Right lobe of liver (tissue), 6 donors: Measurements from ENCODE around the gene CST3. TPM values are rescaled to one million over a fixed set of nuclear protein-coding genes. Genes with fewer than 3 reads are reported as not detected.

Experiments
- ATAC-seq, 4 donors: fragments of 200-7000 bp; cut with Tn5 transposase; one replicate each; pipeline ENCODE4 v1.9.1; 2020; ENCODE audit warnings: mild to moderate bottlenecking in 4 of 4, moderate library complexity in 4 of 4
- DNase-seq, 3 donors: peaks; one replicate each; pipeline ENCODE4 v3.0.0-alpha.2; 2020
- H3K27ac ChIP-seq, 3 donors: fragments of 200-600 bp; one replicate each; pipeline ENCODE4 v1.8.0; 2022
- H3K27me3 ChIP-seq, 2 donors: fragments of 200-600 bp; one replicate each; pipeline ENCODE4 v1.8.0; 2022
- H3K36me3 ChIP-seq, 4 donors: fragments of 200-600 bp; sonication (generic) in 1 of 4; one replicate each; pipeline versions ENCODE4 v1.5.1 to v1.8.0; 2017 to 2022; ENCODE audit warnings: control low read depth in 1 of 4
- H3K4me1 ChIP-seq, 4 donors: fragments of 200-600 bp; sonication (generic) in 1 of 4; one replicate each; pipeline versions ENCODE4 v1.5.1 to v1.8.0; 2017 to 2022; ENCODE audit warnings: control low read depth in 1 of 4
- H3K4me3 ChIP-seq, 3 donors: fragments of 200-600 bp; one replicate each; pipeline ENCODE4 v1.8.0; 2022
- H3K9me3 ChIP-seq, 4 donors: fragments of 200-600 bp; sonication (generic) in 1 of 4; one replicate each; pipeline versions ENCODE4 v1.5.1 to v1.8.0; 2017 to 2022; ENCODE audit warnings: control low read depth in 1 of 4
- POLR2A ChIP-seq: fragments of 450-650 bp; IDR thresholded peaks from one replicate; pipeline ENCODE4 v1.6.1; 2017; ENCODE audit warnings: antibody characterized with exemption, mild to moderate bottlenecking
- WGBS: methylation state at CpG from one replicate; pipeline ENCODE4 v1.1.6; 2018; ENCODE audit warnings: low coverage, low lambda C conversion rate; ENCODE audit not compliant: insufficient coverage; ENCODE audit errors: missing lambda C conversion rate; 5-methylcytosine and 5-hydroxymethylcytosine counted together
- intact Hi-C, 2 donors: fragments of 100-400 bp; cut with DNase I; formaldehyde crosslinking; loops; one replicate each; pipeline versions ENCODE4 v1.11.2 to v1.14.1; 2022
- total RNA-seq, 6 experiments: library from RNA; depleted of rRNA in 2 of 6; stranded (reverse); fragments of >200 nt in 2 of 6; fragmentation: NEBNext Ultra II Directional in 3 of 6; extraction: Animal tissue kit (Norgen Biotek cat#: 25700) in 3 of 6; gene quantifications; one replicate each; pipeline versions ENCODE4 v1.1.0 to v1.2.4, GENCODE V29; 2016 to 2023
- TF ChIP-seq, protein P1 (sequence below), 4 donors: fragments of 200-600 bp in 3 of 4; fragments of 450-650 bp in 1 of 4; IDR thresholded peaks; one replicate each; pipeline versions ENCODE4 v1.5.1 to v1.8.0; 2016 to 2022; ENCODE audit warnings: antibody characterized with exemption in 4 of 4, mild to moderate bottlenecking in 2 of 4
- donor health status: DM: no; HTN: yes; CAD: no.
- donor health status: DM: no; HTN: no; CAD: no.
- donor health status: DM: no; HTN: no; CAD: no.
- donor health status: DM: no; HTN: yes; CAD: no.
- donor health status: DM: no; HTN: yes; CAD: no.

Gene CST3
- total RNA-seq, 6 experiments from 2014 or later: 504 to 1,394 (median 638) TPM

DNA sequence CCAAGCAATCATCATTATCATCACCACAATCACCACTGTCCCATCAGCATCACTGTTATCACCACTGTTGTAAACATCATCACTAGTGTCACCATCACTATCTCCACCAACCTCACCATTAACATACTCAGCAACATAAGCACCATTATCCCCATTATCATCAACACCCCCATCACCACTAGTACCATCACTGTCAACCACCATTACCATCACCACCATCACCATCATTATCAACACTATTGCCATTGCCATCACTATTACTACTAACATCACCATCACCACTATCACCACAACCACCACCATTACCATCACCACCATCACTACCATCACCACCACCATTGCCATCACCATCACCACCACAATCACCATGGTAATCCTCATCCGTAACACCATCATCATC, 31.6 kb upstream of the CST3 start:
- intact Hi-C loops: no loop called here
- no peak for DNase-seq
- ATAC-seq: no peak
- no peak overlapping the region for H3K4me3 ChIP-seq
- H3K27ac ChIP-seq: no peak overlapping the region
- H3K36me3 ChIP-seq: no peaks in the 10 kb centered on the region
- no peaks in the 10 kb centered on the region for H3K4me1 ChIP-seq
- no peaks in the 10 kb centered on the region for H3K9me3 ChIP-seq
- 71% methylated on average over 1 of the region's 1 CpG for WGBS
- H3K27me3 ChIP-seq: no peaks in the 10 kb centered on the region
- no peak for TF ChIP-seq POLR2A
- TF ChIP-seq, protein P1, sequence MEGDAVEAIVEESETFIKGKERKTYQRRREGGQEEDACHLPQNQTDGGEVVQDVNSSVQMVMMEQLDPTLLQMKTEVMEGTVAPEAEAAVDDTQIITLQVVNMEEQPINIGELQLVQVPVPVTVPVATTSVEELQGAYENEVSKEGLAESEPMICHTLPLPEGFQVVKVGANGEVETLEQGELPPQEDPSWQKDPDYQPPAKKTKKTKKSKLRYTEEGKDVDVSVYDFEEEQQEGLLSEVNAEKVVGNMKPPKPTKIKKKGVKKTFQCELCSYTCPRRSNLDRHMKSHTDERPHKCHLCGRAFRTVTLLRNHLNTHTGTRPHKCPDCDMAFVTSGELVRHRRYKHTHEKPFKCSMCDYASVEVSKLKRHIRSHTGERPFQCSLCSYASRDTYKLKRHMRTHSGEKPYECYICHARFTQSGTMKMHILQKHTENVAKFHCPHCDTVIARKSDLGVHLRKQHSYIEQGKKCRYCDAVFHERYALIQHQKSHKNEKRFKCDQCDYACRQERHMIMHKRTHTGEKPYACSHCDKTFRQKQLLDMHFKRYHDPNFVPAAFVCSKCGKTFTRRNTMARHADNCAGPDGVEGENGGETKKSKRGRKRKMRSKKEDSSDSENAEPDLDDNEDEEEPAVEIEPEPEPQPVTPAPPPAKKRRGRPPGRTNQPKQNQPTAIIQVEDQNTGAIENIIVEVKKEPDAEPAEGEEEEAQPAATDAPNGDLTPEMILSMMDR (IDR thresholded peaks at IDR 0.05): no peak

DNA sequence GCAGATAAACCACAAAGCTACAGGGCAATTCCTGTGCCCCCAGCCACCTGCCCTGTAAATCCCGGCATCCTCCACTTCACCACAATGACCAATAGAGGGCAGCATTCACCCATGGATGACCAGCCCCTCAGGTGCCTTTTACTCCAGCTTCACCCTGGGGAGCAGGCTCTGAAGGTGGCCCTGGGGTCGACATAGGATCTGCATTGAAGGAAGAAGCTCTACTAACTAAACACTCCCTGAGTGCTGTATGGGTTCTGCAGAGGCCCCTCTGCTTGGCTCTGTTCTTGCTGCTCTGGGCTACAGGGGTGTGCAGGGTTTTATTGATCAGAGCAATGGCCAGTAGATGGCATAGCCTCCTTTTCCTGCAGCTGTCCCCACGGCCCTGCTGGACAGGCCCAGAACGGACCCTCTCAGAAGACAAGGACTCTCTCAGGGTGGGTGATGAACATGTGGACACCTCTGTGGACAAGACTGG, 30.8 kb upstream of the CST3 start:
- TF ChIP-seq, protein P1 (IDR thresholded peaks at IDR 0.05): peak; percentile 60 to 89 (median 81)
- no peak for TF ChIP-seq POLR2A
- H3K9me3 ChIP-seq: no peaks in the 10 kb centered on the region
- H3K27me3 ChIP-seq: no peaks in the 10 kb centered on the region
- no peak overlapping the region for H3K4me3 ChIP-seq
- WGBS: 0% methylated on average over 3 of the region's 4 CpGs
- H3K4me1 ChIP-seq: no peaks in the 10 kb centered on the region
- intact Hi-C loops: no loop called here
- DNase-seq (no peak), ATAC-seq (peak; percentile 82 to 91 (median 87))
- no peak overlapping the region for H3K27ac ChIP-seq
- H3K36me3 ChIP-seq: no peaks in the 10 kb centered on the region

DNA sequence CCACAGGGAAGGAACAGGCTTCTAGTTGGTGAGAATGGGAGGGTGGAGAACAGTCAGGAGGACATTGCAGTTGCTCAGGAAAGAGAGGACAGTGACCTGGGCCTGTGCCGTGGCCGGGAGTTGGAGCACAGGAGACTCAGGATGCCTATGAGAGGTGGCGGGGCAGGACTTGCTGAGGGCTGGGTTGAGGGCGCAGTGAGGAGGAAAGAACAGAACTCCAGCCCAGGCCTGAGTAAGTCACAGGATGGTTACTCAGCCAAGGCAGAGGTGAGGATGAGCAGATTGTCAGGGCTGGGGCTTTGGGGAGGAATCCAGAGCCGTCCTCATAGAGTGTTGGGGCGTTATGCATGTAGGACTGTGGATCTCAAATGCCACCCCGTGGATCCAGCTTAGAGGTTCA, 29.9 kb upstream of the CST3 start:
- Histone ChIP-seq H3K36me3 (no peaks in the 10 kb centered on the region), H3K4me3 (no peak overlapping the region), H3K9me3 (no peaks in the 10 kb centered on the region), H3K27me3 (no peaks in the 10 kb centered on the region), H3K27ac (no peak overlapping the region), H3K4me1 (no peaks in the 10 kb centered on the region)
- intact Hi-C loops: no loop called here
- TF ChIP-seq, protein P1 (IDR thresholded peaks at IDR 0.05): no peak
- no peak for TF ChIP-seq POLR2A
- no peak for DNase-seq
- peak in 1 of 4 donors; percentile 28 for ATAC-seq
- WGBS: 58% methylated on average over 5 of the region's 7 CpGs

DNA sequence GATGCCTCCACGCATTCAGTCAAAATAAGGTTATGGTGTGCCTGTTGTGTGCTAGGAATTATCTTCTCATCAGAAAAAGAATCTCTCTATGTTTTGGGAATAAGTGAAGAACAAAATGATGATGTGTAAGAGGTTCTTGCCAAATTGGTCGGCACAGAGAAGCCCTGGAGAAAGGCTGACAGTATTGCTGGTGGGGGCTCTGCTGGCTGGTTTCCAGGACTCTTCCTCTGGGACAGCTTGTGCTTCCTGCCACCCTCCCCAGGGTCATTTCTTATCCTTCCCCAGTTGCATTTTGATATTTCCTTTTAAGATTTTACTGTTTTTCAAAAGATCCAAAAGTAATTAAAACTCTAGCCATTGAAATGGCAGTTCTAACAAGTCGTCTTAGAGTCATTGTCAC, 28.9 kb upstream of the CST3 start:
- Histone ChIP-seq H3K9me3 (no peaks in the 10 kb centered on the region), H3K27ac (no peak overlapping the region), H3K27me3 (no peaks in the 10 kb centered on the region), H3K4me1 (peaks cover 0 to 2% (median 0%) of the 10 kb centered on the region in 4 donors), H3K4me3 (no peak overlapping the region), H3K36me3 (no peaks in the 10 kb centered on the region)
- peak in 2 of 4 donors; percentile 32 to 68 for ATAC-seq
- 21% methylated on average over 2 of the region's 3 CpGs for WGBS
- TF ChIP-seq, protein P1 (IDR thresholded peaks at IDR 0.05): no peak
- TF ChIP-seq POLR2A: no peak
- DNase-seq: no peak
- intact Hi-C loops: no loop called here

DNA sequence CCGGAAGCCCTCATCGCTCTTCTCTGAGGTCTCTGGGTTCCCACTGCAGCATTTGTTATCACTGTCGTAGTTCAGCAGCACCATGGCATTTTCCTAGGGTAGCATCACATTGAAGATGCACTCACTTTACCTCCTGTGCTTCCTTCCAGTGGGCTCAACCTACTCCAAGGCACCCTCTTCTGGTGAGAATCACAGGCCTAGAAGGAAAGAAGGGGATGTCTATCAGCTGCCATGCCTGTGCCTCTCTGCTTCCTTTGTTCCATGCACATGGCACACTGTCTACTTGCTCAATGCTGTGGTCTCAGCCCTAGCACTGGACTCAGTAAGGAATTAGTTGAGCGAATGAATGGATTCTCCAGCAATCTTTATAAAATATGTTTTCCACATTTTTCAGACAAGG, 28.4 kb upstream of the CST3 start:
- intact Hi-C loops: no loop called here
- no peak for ATAC-seq
- TF ChIP-seq, protein P1 (IDR thresholded peaks at IDR 0.05): no peak
- no peak for TF ChIP-seq POLR2A

More for the DNA sequence above, 28.4 kb upstream of the CST3 start:
- Histone ChIP-seq H3K27ac (no peak overlapping the region), H3K4me1 (peaks cover 0 to 3% (median 0%) of the 10 kb centered on the region in 4 donors), H3K9me3 (no peaks in the 10 kb centered on the region), H3K36me3 (no peaks in the 10 kb centered on the region), H3K4me3 (no peak overlapping the region), H3K27me3 (no peaks in the 10 kb centered on the region)
- 88% methylated on average over 4 of the region's 4 CpGs for WGBS
- DNase-seq: no peak
